B cell (primary cell): ENCODE results near the gene NPEPL1. TPM values are rescaled to one million over a fixed set of nuclear protein-coding genes. Genes with fewer than 3 reads are reported as not detected.

Source experiments
- ATAC-seq: fragments of 200-7000 bp; cut with Tn5 transposase; one replicate; pipeline ENCODE4 v1.10.0; 2021; ENCODE audit warnings: low read depth, mild to moderate bottlenecking, moderate number of reproducible peaks, moderate library complexity
- CTCF ChIA-PET: fragments of 350-600 bp; sonication (Branson Sonifier 250); formaldehyde crosslinking; loops from one replicate; lab custom pipeline; 2021; ENCODE audit warnings: antibody characterized with exemption, inconsistent platforms; lab: Charles Lee
- POLR2A ChIA-PET: fragments of 350-600 bp; sonication (Branson Sonifier 250); formaldehyde crosslinking; loops from one replicate; lab custom pipeline; 2021; ENCODE audit warnings: antibody characterized with exemption; lab: Charles Lee
- DNase-seq: peaks from one replicate; pipeline ENCODE4 v3.0.0; 2013
- H2AFZ ChIP-seq: 2 replicates; pipeline ENCODE4 v1.6.1; 2012; ENCODE audit warnings: mild to moderate bottlenecking, low read depth, low read length; ENCODE audit not compliant: insufficient read depth, poor library complexity, severe bottlenecking
- H3K27ac ChIP-seq, 2 donors: 1 replicate in 1 of 2; 2 replicates in 1 of 2; pipeline ENCODE4 v1.5.1; 2012 to 2013; ENCODE audit warnings: low read length in 2 of 2, mild to moderate bottlenecking in 2 of 2, moderate library complexity in 1 of 2
- H3K27me3 ChIP-seq, 4 experiments: fragments of 200-600 bp in 1 of 4; sonication (generic) in 1 of 4; replicated peaks in 1 of 4; 1 replicate in 2 of 4; 2 replicates in 2 of 4; pipeline versions ENCODE4 v1.6.1 to v1.7.0; 2013 to 2016; ENCODE audit warnings: low read length in 3 of 4, mild to moderate bottlenecking in 2 of 4, mixed read lengths in 1 of 4, moderate library complexity in 1 of 4; ENCODE audit not compliant: insufficient read depth in 4 of 4, control insufficient read depth in 3 of 4; ENCODE audit errors: control extremely low read depth in 1 of 4
- H3K36me3 ChIP-seq, 2 experiments: replicated peaks in 1 of 2; 1 replicate in 1 of 2; 2 replicates in 1 of 2; pipeline versions ENCODE4 v1.6.1 to v1.7.1; 2013; ENCODE audit warnings: low read length in 1 of 2; ENCODE audit not compliant: insufficient read depth in 2 of 2, control insufficient read depth in 1 of 2; ENCODE audit errors: control extremely low read depth in 1 of 2, extremely low read depth in 1 of 2
- H3K4me1 ChIP-seq, 2 donors: fragments of 200-600 bp in 1 of 2; sonication (generic) in 1 of 2; 1 replicate in 1 of 2; 2 replicates in 1 of 2; pipeline versions ENCODE4 v1.5.1 to v1.6.1; 2013 to 2017; ENCODE audit warnings: low read length in 2 of 2; ENCODE audit not compliant: control insufficient read depth in 2 of 2, insufficient read depth in 2 of 2
- H3K4me2 ChIP-seq: replicated peaks from 2 replicates; pipeline ENCODE3; 2012; ENCODE audit warnings: mild to moderate bottlenecking, low read depth, low read length; ENCODE audit not compliant: poor library complexity, severe bottlenecking
- H3K4me3 ChIP-seq, 5 experiments: fragments of 200-600 bp in 1 of 5; sonication (generic) in 1 of 5; 1 replicate in 3 of 5; 2 replicates in 2 of 5; pipeline versions ENCODE4 v1.5.1 to v1.7.0; 2011 to 2016; ENCODE audit warnings: low read length in 4 of 5, mild to moderate bottlenecking in 4 of 5, low read depth in 2 of 5, control low read depth in 1 of 5, moderate library complexity in 1 of 5; ENCODE audit not compliant: insufficient read depth in 1 of 5; ENCODE audit errors: control extremely low read depth in 1 of 5, extremely low read depth in 1 of 5
- H3K79me2 ChIP-seq: fragments of 200-600 bp; sonication (generic); one replicate; pipeline ENCODE4 v1.6.0; 2016; ENCODE audit warnings: low read length; ENCODE audit not compliant: control insufficient read depth, insufficient read depth
- H3K9ac ChIP-seq: fragments of 200-600 bp; sonication (generic); 2 replicates; pipeline ENCODE4 v1.6.1; 2017; ENCODE audit warnings: mild to moderate bottlenecking, low read length, moderate library complexity
- H3K9me3 ChIP-seq, 3 donors: one replicate each; pipeline versions ENCODE4 v1.6.1 to v1.7.1; 2013; ENCODE audit warnings: low read length in 2 of 3; ENCODE audit not compliant: control insufficient read depth in 2 of 3, insufficient read depth in 1 of 3; ENCODE audit errors: control extremely low read depth in 1 of 3
- H4K20me1 ChIP-seq: 2 replicates; pipeline ENCODE4 v1.6.0; 2012; ENCODE audit warnings: mild to moderate bottlenecking, low read length; ENCODE audit not compliant: insufficient read depth, control insufficient read depth, poor library complexity, severe bottlenecking
- H3K27ac Mint-ChIP-seq: one replicate; pipeline ENCODE4 v1.8.0; 2021; ENCODE audit warnings: mixed read lengths
- H3K27me3 Mint-ChIP-seq: one replicate; pipeline ENCODE4 v1.8.0; 2021; ENCODE audit warnings: mixed read lengths
- H3K4me1 Mint-ChIP-seq: one replicate; pipeline ENCODE4 v1.8.0; 2021; ENCODE audit warnings: mixed read lengths
- H3K4me3 Mint-ChIP-seq: one replicate; pipeline ENCODE4 v1.8.0; 2021; ENCODE audit warnings: mixed read lengths
- H3K9me3 Mint-ChIP-seq: one replicate; pipeline ENCODE4 v1.8.0; 2022; ENCODE audit warnings: mixed read lengths; ENCODE audit not compliant: insufficient read depth
- CTCF ChIP-seq: fragments of 200-600 bp; IDR thresholded peaks from one replicate; pipeline ENCODE4 v1.8.0; 2022; ENCODE audit warnings: antibody characterized with exemption, mild to moderate bottlenecking
- EZH2 ChIP-seq: IDR thresholded peaks from 2 replicates; pipeline ENCODE4 v1.6.1; 2012; ENCODE audit warnings: borderline replicate concordance, low read depth, mild to moderate bottlenecking, moderate library complexity, low read length; ENCODE audit not compliant: insufficient read depth, poor library complexity, severe bottlenecking
- WGBS: methylation state at CpG from one replicate; pipeline ENCODE4 v1.1.5; 2013; ENCODE audit warnings: missing lambda C conversion rate; ENCODE audit not compliant: insufficient coverage; 5-methylcytosine and 5-hydroxymethylcytosine counted together
- intact Hi-C: fragments of 100-400 bp; cut with micrococcal nuclease; formaldehyde crosslinking; loops from one replicate; pipeline ENCODE4 v1.10.0; 2022
- polyA plus RNA-seq: library from polyadenylated mRNA; depleted of rRNA; stranded (reverse); fragments of >200 nt; gene quantifications from 2 replicates; pipeline ENCODE4 v1.2.3, GENCODE V29; 2012
- total RNA-seq, 2 donors: library from RNA; stranded (reverse); fragments of 120-200 nt in 1 of 2; gene quantifications; 1 replicate in 1 of 2; 2 replicates in 1 of 2; pipeline versions ENCODE4 v1.2.3 to v1.2.4, GENCODE V29; 2013 to 2022

NPEPL1 gene
- total and polyA plus RNA-seq, 2 donors (not counting 1 experiment from before 2014, with no cell fraction given) = 34.3 to 45.1 TPM

DNA sequence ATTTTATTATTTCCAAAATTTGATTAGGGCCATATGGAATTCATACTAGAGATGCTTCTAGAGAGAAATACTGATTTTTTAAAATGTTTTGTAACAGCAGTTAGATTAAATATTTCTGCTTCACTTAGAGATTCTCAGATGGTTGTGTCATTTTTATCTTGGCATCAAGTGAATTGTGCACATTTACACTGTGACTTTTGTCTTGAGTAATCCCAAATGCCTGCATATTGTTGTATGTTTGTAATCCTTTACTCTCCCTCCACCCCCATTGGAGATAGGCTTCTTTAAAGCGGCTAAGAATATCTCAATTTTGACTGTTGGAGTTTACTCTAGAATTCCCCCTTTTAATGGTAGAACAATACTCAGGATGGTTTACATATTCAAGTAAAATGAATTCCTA is 22.5 kb upstream of the NPEPL1 start:
- no peak for ATAC-seq
- no CpG with 5 or more reads among the region's 1 CpG for WGBS
- Histone ChIP-seq H3K9me3 (no peaks in the 10 kb centered on the region), H3K36me3 (peaks cover 2 to 56% of the 10 kb centered on the region in 2 experiments), H3K4me2 (peak overlapping the region; percentile 7), H3K9ac (no peak overlapping the region), H3K27me3 (no peaks in the 10 kb centered on the region), H3K4me1 (peaks cover 8 to 13% of the 10 kb centered on the region in 2 donors), H3K79me2 (peaks cover 6% of the 10 kb centered on the region), H2AFZ (no peak overlapping the region), H4K20me1 (peaks cover 78% of the 10 kb centered on the region), H3K27ac (no peak overlapping the region), H3K4me3 (no peak overlapping the region)
- no peaks in the 10 kb centered on the region for H3K27me3 Mint-ChIP-seq
- TF ChIP-seq EZH2 (no peak), CTCF (no peak)
- H3K4me3 Mint-ChIP-seq = no peak overlapping the region
- ChIA-PET CTCF (interaction anchor here (1.3 kb wide), 1 partner anchor 21 kb away, joined by 5 read pairs; no protein-coding TSS in a partner anchor), POLR2A (no interaction called here)
- no peak for DNase-seq
- no peak overlapping the region for H3K27ac Mint-ChIP-seq
- peaks cover 13% of the 10 kb centered on the region for H3K4me1 Mint-ChIP-seq
- intact Hi-C loops = no loop called here
- no peaks in the 10 kb centered on the region for H3K9me3 Mint-ChIP-seq

GRCh38 chr20:58670659-58671058 is 21.9 kb upstream of the NPEPL1 start:
- Histone ChIP-seq H3K27me3 (no peaks in the 10 kb centered on the region), H4K20me1 (peaks cover 78% of the 10 kb centered on the region), H3K36me3 (peaks cover 2 to 61% of the 10 kb centered on the region in 2 experiments), H3K9ac (no peak overlapping the region), H2AFZ (no peak overlapping the region), H3K4me1 (peaks cover 8 to 13% of the 10 kb centered on the region in 2 donors), H3K79me2 (peaks cover 3% of the 10 kb centered on the region), H3K4me2 (no peak overlapping the region), H3K27ac (no peak overlapping the region), H3K4me3 (no peak overlapping the region), H3K9me3 (no peaks in the 10 kb centered on the region)
- no peak overlapping the region for H3K4me3 Mint-ChIP-seq
- DNase-seq (no peak), ATAC-seq (no peak)
- TF ChIP-seq EZH2 (no peak), CTCF (no peak)
- H3K27ac Mint-ChIP-seq = no peak overlapping the region
- intact Hi-C loops = no loop called here
- CTCF ChIA-PET = no interaction called here
- H3K4me1 Mint-ChIP-seq = peaks cover 13% of the 10 kb centered on the region
- H3K27me3 Mint-ChIP-seq = no peaks in the 10 kb centered on the region
- POLR2A ChIA-PET = no interaction called here
- H3K9me3 Mint-ChIP-seq = no peaks in the 10 kb centered on the region
- 100% methylated on average over 3 of the region's 4 CpGs for WGBS
